Right forelimb (tissue), 1 donor: ENCODE results near the gene TRABD2B.

Experiments used
- DNase-seq: peaks from one replicate; pipeline ENCODE4 v3.0.0-alpha.2; 2018

TRABD2B gene

DNA sequence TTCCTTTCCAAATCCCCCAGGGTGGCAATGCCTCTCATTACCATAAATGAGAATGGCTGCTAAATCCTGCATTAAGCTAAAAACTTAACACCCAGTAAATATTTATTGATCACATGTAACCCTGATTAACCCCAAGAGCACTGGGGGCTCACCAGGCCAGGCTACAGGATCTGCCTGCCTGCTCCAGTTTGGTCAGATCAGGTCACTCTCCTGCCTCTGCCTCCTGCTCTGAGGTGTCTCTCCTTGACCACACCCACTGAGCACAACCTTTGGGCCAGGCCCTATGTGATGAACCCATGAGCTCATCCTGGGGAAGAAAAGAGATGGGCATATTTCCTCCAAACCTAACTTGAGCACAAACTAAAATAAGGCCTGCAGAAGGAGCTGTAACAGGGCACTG lies 93.5 kb downstream of the TRABD2B start:
- no peak for DNase-seq

DNA sequence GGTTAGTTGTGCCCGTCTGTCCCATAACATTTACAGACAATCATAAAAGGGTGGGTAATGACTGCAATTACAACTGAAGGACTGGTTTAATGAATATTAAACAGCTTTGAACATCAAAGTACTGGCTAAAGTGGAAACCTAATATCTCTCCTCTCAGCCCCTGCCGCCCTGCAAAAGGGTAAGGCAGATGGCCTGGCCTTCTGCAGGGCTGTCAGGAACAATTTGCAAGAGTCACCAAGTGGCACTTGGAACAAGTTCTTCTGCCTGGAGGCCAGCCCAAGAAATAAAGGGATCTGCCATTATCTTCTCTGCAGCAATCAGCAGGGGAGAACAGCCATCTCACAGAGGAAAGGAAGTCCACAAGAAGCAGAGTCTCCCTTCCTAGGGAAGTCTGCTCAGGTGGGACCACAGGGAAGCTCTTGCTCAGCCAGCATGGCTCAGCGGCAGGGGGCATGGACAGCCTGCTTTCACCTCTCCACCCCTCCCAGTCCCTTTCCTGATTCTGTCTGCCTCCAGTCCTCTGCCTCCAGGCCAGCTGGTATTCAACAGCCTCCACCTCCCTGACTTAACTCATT lies 96.1 kb downstream of the TRABD2B start:
- no peak for DNase-seq

- DNase-seq, result no peak
Observed at GRCh38 chr1:47898133-47898845, 98.9 kb downstream of the TRABD2B start.

DNA sequence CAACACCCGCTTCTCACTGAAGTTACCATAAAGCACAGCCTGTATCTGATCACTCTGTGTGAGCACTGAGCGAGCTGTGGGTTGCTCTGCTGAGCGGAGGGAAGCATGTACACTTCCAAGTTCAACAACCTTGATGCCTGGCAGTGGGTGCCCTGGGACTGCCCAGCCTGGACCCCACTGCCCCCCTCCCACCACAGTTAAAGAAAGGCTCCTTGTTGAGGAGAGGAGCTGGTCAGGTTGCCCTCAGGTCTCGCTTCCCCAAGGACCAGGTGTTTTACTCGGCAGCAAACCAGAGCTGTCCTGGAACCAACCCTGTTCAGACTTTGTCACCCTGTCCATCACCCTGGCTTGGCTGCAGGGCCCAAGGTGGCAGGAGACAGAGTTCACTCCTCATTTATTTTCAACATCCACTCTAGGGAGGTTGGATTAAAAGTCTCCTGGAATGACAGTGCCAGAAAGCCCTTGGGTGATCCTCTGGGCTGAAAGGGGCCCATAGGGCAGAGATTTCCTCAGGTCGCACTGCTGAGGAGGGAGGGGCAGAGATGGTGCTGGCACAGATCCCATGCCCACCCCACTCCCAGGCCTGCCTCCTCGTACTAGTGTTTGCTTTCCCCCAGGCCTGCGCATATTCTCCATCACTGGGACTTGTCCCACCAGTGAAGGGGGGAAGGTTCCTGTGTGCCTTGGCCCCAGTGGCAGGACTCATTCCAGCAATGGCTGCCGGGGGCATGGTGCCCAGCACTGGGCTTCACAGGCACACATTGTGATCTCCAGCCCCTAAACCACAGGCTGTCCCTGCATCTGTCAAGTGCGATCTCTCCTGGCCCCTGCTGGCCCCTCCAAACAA lies 101.7 kb downstream of the TRABD2B start:
- DNase-seq, result peak; percentile 58

- no peak for DNase-seq
Observed at GRCh38 chr1:47894410-47895278, 102.5 kb downstream of the TRABD2B start.

DNA sequence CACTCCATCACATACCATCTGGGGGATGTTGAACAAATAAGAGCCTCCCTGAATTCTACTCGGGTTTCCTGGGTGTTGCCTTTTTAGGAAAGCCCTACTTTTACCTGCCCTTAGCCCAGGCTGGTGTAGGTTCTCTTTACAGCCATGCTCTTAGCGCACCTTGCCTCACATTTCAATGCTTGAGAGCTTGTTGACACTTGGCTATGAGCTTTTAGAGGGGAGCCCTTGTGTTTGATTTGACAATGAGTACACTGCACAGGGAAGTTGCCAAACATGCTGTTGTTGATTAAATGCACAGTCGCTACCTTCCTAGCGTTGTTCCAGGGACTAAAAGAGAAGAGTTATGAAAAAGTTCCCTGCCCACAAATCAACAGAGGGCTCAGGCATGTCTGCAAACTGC lies 103.8 kb downstream of the TRABD2B start:
- no peak for DNase-seq

- no peak for DNase-seq
Observed at GRCh38 chr1:47890779-47891178, 106.4 kb downstream of the TRABD2B start.

- DNase-seq, result no peak
Observed at GRCh38 chr1:47888294-47888629, 108.9 kb downstream of the TRABD2B start.

DNA sequence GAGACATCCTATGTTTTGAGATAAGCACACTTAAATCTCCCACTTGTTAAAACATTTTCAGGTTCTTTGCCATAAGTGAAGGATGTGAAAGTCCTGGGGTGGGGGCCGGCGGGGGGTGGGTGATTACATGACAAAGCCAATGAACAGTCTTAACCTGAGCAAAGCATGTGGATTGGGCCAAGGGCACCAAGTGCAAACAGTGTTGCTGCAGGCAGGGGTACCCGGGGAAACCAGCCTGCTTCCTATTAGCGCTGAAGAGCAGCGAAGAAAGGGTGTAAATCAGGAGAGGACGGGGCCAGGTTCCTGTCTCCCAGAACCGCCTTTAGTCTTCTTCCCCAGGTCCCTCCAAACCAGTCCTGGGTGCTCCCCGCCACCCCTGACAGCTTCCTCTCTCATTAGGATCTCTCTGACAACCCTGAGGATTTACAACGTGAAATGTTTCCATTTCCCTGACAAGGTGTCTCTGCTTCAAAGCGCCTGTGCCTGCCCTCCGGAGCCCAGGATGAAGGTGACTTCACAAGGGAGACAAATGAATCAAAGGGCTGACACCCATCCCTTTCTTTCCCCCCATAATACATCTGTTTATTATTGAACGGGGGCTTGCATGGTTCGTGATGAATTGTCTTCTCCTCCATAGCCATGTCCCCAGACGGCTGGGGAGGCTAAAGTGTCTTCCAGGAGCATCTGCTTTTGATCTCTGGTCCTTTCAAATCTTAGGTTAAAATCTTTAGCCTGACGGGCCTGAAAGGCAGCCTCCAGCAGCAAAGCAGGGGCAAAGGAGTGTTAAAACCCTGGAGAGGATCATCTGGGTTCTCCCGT lies 109.5 kb downstream of the TRABD2B start:
- DNase-seq, result no peak

DNA sequence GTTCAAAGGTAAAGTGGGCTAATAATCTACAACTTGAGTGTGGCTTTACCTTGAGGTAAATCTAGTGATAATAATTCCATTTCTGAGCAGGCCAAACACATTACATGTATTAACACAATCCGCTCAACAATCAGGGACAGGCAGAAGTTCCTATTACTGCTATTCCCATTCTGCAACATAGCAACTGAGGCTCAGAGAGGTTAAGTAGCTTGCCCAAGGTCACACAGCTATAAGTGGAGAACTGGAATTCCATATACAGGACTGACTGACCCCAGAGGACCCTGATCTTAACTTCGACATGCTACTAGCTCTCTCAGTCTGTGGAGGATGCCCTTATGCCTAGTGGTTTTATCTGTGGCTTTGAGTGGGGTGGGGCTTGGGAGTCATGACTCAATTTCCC lies 110.1 kb downstream of the TRABD2B start:
- DNase-seq, result no peak

DNA sequence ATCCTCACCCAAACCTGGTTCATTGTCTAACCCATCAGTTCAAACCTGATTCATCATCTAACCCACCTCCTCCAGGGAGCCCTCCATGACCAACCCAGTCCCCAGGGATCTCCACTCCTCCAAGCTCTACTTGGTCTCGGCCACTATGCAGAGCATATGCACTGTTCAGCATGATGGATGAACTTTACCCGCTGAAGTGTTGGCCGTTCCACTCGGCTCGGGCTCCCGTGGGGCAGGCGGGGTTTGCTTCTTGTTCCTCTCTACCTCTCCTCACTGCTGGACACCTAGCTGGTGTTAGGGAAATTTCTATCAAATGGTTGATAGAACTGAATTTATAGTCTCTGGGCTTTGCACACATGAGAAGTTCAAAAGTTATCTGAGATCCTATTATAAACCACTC lies 111.0 kb downstream of the TRABD2B start:
- DNase-seq, result no peak

DNA sequence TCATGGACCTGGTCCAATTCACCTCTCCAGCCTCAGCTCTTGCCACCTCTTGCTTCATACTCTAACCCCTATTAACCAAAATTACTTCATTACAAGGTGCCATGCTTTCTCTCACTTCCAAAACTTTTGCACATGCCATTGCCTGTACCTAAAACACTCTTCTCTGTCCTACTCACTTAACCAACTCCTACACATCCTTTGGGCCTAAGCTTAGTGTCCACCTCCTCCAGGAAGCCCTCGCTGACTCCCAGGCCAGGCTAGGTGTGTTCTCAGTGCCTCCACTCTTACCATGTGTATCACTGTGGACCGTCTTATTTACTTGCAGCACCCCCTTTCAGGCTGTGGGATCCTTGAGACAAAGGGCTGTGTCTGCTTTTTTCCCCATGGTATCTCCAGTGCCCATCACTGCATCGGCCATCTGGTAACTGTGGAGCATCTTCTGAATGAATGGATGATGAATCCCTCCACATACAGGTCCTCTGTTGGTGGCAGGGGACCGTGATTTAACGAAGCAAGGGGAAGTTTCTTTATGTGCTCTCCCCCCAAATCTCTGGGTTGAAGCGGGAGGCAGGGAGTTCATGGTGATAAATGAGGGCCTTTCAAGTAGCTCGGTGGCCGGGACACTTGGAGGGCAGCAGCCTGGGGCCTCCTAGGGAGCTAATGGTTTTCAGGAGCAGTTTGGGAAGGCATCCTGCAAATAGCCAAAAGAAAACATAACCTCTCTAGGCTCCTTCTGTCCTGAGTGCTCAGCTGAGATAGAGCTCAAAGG lies 111.9 kb downstream of the TRABD2B start:
- no peak for DNase-seq

- DNase-seq, result no peak
Observed at GRCh38 chr1:47883963-47884362, 113.2 kb downstream of the TRABD2B start.

- no peak for DNase-seq
Observed at GRCh38 chr1:47881505-47882442, 115.4 kb downstream of the TRABD2B start.

GRCh38 chr1:47876587-47876963 lies 120.6 kb downstream of the TRABD2B start:
- no peak for DNase-seq

DNA sequence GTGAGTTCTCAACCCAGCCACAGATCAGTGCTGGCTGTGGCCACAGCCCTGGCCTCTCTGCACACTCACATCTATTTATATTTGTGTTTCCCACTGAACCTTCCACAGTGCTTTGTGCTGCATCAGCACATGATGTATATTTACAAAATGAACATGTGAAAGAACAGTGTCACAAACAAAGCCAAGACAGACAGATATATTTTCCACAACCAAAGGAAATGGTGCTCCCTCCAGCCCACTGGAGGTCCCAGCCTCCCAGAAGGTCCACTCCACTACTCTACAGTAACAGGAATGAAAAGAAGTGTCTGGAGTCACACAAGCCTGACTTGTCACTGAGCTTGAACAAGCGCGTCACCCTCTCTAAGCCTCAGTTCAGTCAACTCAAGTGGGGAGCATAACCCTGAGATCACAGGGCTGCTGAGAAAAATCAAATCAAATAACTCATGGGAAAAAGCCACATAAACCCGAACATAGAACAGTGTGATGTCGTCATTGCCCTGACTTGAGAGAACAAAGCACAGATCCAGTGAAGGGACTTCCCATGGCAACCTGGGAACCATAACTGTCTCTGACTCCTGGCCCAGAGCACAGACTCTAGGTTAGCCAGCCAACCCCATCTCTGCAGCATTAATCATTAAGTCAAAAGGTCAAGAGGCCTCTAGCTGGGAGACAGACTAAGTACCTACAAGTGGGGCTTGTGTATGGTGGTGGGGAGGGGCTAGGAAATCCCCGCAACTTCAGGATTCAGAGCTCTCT lies 121.2 kb downstream of the TRABD2B start:
- DNase-seq, result no peak

DNA sequence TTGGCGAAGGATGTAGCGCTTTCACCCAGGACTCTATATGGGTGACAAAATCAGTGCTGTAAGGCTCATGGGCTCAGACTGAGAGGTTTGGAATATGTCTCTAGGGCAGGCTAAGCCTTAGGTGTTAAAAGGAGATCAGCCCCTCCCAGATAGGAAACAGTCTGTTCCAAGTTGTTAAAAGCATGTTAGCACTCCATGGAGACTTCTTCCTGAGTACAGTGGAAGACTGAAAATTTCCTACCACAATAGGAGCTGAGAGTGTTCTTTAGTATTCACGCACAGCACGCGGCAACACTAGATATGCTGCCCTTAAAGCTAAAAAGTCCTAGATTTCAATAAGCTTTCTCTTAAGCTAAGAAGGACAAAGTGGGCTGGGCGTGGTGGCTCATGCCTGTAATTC lies 122.1 kb downstream of the TRABD2B start:
- no peak for DNase-seq

GRCh38 chr1:47873337-47873736 lies 123.8 kb downstream of the TRABD2B start:
- no peak for DNase-seq

DNA sequence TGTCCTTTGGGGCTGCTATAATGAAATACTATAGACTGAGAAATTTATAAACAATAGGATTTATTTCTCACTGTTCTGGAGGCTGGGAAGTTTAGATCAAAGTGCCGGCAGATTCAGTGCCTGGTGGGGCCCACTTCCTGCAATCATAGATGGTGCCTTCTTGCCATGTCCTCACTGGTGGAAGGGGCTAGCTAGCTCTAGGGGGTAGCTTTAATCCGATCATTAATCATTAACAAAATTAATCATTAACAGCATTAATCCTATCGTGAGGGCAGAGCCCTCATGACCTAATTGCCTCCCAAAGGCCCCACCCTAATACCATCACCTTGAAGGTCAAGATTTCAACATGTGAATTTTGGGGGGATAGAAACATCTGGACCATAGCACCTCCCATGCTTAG lies 124.3 kb downstream of the TRABD2B start:
- DNase-seq, result no peak
